HG03135 (cell line): Measurements from ENCODE around the gene MINDY4.
"Not testable (repeated sequence)": the region's sequence is repeated elsewhere in the genome, so short reads cannot be mapped to it uniquely, and the experiment has no call there.

ENCODE experiments used
- ATAC-seq: cut with Tn5 transposase; IDR thresholded peaks from one replicate; pipeline ENCODE4 v1.9.1; 2021; ENCODE audit warnings: mild to moderate bottlenecking, moderate library complexity; ENCODE audit not compliant: unreplicated experiment

Gene MINDY4

DNA sequence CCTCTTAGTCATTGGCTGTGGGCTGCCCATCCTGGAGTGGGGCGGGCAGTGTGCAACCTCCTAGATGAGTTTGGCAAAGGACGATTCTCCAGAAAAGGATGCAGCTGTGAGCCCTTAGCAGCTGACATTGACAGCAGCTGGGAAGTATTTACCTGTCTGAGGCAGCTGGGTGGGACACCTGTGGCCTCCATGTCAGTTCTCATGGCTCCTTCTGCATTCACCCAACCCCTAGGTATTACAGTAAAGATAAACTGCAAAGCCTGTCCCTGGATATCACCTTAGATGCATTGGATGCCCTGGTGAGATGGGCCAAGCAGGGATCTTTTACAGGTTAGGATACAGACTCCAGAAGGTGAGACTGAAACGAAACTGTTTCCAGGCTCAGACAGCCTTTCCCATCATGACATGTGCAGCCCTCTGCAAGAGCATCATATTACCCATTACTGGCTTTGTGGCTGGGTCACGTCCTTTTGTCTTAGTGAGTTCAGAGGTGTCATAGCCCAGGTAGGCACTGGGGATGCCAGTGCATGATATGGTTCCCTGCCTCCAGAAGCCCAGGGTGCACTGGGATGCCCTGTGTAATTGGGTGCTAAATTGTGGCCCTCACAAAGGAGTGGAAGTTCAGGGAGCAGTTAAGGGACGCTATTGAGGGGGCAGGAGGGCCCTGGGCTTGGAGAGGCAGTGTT is 28.9 kb downstream of the MINDY4 start:
- no peak for ATAC-seq

DNA sequence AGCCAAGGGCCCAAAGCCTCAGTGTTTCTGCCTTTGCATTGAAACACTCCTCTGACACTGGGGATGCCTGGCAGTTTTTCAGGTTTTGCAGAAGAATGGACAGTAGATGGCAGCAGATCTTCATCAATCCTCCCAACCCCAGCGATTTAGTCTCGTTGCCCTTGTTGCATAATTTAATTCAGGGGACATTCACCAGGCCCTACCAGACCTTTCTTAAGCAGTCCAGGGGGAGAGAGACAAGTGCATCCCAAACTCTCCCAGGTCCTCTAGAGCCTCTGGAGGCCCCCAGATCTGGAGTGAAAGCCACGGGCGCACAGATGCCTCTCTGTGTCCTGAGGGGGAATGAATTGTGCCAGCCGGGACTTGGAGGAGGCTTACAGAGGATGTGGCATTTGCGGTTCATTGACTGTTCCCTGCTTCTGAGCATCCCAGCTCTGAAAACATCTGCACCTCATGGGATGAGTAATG is 29.6 kb downstream of the MINDY4 start:
- no peak for ATAC-seq

DNA sequence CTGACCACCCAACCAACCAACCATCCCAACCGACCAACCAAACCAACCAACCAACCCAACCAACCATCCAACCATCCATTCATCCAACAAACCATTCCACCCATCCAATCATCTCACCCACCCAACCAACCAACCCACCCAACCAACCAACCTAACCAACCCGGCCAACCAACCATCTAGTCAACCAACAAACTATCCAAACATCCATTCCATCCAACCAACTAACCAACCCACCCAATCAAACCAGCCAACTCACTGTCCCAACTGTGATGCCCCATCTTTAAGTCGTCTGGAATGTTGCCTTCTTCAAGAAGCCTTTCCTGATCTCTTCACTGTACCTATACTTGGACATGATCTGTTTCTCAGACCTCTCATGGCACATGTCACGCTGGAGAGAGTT is 31.6 kb downstream of the MINDY4 start:
- ATAC-seq = no peak

DNA sequence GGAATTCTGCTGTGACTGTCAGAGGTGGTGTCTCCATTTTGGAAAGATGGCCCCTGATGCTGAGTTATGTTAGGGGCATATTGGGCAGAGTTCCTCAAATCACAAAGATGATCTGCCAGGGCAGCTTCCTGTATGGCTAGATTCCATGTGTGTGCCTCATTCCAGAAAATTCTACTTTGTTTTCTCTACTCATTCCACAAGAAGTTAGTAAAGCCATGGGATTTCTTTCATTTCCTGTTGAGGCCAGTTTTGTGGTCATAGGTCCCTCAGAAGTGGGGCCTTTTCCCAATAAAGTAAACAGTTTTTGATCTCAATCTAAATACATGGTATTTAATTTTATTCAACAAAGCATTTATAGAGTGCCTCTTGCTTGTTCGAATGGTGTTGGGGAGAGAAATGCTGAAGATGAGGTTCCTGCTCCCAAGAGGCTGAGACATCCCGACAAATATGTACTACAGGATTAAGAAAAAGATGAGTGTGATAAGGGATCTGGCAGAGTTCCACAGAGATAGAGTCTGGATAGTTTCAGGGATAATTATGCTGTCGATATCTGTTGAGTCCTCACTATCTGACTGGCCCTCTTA is 33.0 kb downstream of the MINDY4 start:
- no peak for ATAC-seq

DNA sequence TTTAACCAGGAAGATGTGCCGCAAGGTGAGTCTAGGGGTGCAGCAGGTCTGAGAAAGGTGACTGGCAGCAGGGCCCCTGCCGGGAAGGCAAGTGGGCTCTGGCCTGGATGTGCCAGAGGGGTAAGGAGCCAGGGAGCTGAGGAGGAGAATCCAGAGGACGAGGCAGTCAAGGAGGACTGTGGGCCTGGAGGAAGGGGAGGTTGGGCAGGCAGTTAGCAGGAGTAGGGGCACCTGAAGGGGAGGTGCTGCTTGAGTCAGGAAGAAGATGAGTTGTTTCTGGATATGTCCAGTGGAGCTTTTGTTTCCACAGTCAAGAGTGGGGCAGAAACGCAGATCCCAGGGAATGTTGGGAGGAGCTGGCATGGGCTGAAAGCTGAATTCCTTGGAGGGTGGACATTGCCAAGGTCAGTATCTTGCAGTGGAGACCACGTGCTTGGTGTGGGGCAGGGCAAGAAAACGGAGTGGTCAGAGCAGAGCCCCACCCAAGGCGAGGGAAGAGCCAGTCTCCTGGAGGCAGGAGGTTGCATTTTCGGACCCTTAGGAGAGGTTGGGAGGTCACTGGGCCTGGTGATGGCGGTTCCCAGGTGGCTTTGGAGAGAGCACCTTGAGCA is 34.0 kb downstream of the MINDY4 start:
- ATAC-seq = no peak

DNA sequence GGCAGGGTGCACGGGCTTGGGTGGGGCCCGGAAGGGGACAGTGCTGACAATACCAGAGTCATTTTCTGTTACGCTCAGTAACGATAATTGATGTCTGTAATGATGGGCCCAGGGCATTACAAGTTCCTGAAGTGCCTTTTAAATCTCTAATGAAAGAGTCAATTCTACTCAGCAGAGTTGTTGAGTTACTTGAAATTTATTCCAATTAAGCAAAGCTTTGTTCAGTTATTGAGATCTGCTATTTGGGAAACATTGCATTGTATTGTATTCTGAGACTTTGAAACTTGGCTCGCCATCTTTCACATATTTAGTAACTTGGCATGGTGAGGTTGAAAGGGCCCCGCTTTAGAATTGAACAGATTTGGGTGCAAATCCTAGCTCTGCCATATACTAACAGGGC is 34.7 kb downstream of the MINDY4 start:
- ATAC-seq = no peak

DNA sequence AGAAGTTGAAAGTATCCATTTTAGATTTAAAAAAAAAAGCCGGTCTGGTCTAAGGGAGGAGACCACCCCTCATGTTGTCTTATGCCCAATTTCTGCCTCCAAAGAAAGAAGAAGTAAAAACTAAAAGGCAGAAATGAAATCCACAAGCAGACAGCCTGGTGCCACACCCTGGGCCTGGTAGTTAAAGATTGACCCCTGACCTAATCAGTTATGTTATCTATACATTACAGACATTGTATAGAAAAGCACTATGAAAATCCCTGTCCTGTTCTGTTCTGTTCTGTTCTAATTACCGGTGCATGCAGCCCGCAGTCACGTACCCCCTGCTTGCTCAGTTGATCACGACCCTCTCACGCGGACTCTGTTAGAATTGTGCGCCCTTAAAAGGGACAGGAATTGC is 36.3 kb downstream of the MINDY4 start:
- not testable (repeated sequence) for ATAC-seq

DNA sequence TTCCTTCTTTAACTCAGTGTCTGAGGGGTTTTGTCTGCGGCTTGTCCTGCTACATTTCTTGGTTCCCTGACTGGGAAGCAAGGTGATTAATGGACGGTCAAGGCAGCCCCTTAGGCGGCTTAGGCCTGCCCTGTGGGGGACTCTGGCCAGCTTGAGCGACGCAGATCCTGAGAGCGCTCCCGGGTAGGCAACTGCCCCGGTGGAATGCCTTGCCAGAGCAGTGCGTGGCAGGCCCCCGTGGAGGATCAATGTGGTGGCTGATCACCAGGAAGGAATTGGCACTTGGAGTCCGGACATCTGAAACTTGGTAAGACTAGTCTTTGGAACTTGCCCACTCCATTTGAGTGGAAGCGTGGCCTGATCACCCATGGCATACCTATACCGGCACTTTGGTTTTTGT is 36.7 kb downstream of the MINDY4 start:
- ATAC-seq = not testable (repeated sequence)

DNA sequence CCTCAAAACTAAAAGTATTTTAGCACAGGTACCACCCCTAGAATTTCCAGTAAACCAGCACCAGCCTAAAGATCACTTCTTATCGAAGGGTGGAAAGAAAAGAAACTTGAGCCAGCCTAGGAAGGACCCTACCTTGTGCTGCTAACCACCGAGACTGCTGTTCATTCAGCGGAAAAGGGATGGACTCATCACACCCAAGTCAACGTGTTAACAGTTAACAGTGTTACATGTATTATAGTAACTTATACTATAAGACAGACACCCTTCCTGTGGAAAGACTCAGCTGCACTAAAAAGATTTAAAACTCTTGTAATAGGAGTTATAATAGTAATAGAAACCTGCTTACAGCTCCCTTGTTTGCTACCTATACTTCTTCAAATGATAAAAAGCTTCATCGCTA is 39.8 kb downstream of the MINDY4 start:
- no peak for ATAC-seq

DNA sequence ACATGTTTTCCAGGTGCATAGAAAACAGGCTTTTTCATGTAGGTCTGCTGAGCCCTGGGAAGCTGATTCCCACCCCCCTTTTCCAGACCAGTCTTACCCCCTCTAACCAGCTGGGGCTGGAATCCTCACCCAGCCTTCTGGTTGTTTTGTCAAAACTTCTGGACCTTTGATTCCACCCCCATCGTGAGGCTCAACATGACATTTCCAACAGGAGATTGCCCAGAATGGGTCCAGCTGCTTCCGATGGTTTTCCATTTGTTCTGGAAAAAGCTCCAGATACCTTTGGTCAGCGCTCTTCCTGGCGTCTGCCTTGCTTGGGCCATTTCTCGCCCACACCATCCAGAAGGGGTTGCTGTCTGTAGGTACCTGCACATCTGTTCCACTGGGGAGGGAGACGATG is 41.5 kb downstream of the MINDY4 start:
- no peak for ATAC-seq

DNA sequence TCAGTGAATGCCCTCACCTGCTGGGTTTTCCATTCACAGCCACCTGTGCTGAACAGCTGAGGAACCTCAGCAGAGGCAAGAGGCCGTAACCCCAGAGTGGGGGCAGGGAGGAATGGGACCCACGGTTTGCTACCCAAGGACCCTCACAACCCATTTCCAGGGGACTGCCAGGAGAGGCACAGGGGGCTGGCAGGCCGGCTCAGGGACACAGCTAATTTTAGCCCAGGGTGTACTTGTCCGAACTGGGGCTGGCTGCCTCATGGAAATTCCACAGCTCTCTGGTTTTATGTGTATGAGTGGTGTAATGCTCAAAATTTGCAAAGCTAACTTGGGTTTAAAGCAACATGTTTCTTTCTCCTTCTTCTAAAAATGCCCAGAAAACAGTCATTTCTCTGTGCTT is 42.2 kb downstream of the MINDY4 start:
- no peak for ATAC-seq

DNA sequence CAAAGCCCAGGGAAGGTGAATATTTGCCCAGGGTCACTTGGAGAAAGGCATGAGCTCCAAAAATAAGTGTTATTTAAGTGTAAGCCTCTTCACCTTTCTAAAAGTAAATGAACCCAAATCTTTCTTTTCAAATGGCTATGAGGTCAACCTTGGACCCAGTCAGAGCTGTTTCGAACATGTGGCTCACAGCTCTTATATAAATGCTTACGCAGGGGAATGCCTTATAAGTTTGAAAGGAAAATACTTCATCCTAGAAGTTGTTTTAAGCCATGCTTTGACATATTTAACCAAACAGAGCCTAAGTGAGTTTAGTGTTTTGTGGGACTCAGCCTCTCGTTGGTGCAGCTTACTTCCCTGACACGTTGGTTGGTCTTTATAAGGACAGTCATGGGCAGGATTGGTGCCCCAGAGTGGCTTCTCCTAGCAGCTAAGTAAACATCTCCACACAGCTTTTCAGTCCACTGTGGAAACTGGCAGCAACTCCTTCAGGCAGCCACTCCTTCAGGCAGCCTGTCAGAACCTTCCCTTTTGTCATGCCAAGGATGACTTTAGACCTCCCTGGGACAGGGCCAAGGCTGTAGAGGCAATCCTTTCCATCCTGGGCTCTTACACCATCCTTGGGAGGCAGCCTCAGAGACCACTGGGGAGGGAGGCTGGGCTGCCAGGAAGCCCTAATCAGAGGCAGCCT is 43.6 kb downstream of the MINDY4 start:
- no peak for ATAC-seq

DNA sequence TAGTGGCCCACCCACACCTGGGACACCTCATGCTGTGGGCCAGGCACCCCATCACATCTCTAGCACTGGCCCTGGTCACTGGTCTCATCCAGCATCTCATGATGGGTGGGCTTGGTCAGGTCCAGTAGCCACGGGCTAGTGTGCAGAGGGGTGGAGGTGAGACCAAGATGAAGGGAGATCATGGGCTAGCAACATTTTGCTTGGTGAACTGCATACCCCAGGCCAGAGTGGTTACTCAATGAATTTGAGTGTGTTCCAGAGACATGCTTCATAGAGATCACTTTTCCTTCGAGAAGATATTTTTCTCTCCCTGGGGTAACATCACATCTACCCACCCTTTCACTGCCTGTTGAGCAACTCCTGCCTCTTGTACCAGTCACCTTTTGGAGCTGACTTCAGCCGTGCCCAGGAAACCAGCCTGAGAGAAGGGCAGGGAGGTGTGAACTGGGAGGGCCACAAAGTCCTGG is 44.2 kb downstream of the MINDY4 start:
- no peak for ATAC-seq

DNA sequence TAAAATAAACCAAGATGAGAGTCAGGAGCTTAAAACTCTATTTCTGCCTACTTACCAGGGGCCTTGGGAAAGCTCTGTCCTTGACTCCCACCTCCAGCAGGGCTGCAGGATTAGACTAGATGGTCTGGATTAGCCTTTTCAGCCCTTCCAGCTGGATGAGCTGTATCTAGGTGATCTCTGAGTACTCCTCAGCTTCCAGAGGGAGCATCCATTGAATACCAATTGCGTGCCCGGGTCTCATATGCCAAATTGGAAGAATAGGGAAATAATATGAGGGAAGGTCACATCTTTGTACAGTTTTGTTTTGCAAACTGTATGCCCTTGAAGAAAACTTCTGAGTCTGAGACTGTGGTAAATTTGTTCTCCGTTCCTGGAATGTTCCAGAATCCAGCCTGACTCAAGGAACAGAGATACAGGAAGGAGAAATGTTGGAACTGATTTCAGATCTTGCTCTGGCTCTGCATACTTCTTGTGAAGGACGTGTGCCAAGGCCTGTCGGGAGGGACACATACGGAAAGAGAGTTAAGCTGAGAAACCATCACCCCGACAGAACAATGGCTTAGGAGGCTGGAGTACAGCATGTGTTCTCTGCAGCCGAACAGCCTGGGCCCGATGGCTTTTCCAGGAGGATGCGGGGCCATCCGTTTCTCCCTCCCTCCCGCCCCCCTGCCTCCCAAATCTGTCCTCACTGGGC is 44.9 kb downstream of the MINDY4 start:
- no peak for ATAC-seq

DNA sequence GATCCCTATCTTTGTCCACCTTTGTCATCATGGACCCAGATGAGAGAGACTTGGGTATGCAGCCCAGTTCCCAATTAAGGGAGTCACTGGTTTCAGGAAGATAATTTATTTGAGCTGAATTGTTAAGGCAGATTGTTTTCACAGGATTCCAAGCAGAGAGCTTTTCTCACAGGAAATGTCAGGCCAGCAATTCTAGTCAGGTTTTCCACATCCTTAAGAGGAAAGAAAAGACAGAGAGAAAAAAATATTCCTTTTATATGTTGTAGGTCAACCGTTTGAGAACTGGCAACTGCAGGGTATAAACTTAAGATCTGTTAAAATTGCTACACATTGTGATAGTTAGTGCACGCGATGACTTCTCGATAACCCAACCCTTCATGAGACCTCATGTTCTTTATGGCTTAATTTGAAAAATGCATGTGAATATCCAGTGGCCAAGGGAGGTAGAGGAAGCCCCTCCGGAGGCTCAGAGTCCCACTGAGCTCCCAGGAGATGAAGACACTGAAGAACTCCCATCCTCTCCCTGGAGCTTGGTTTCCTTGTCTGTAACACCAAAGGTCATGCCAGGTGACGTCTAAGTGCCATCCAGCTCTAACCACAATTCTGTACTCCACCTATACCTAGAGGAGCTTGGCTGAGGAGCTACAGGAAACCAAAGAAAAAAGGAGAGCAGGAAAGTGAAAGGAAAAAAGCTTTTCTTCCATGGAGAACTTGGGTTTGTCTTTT is 45.6 kb downstream of the MINDY4 start:
- ATAC-seq = no peak

DNA sequence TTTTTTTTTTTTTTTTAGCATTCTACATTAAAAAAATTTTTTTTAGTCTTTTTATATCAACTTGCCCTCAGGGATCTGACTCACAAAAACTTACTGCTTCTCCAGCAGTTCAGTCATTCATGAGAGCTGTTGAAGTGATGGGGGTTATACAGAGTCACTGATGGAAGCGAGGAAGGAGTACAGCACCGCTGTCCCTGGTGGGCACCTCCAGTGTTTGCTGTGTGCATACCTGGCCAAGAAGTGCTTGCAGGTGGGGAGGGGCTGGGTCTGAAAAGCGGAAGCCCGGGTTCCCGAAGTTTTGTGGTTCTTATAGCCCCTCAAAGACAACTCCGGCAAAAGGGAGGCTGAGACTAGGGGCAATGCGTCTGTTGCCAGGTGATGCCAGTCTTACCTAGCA is 46.2 kb downstream of the MINDY4 start:
- ATAC-seq = no peak

DNA sequence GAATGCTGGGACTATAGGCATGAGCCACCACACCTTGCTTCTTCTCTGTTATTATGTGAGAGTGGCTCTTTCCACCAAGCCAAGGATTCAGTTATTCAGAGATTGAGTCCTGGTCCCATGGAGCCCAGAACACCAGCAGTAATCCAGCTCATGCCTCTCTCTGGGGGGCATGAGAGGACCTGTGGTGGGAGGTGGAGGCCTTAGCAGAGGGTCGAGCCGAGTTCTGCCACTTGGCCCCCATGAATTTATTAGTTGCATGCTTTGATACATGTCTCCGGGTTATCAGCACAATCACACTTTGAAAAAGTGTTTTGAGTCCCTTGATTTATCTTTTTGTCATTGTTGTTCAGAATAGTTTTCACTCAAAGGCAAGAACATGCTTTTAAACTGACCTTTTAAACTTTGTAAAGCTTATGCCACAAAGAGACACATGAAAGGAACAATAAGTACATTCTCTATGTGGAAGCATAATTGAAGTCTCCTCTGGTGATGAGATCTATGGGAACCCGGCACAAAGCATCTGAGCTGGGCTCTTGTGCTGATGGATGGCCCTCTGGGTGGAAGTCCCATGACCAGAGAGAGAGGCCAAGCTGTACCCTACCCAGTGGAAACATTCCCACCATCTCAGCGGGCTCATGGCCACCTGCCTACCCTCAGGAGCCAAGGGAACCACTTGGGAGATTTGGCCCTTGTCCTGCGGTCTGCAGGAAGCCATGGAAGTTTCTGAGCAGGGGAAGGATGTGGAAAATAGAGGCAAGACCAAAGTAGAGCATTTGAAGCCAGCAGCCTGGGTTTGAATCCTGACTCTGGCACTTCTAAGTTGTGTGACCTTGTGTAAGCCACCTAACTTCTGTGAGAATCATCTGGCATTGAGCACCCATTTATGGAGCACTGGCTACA is 53.9 kb downstream of the MINDY4 start:
- ATAC-seq = no peak

DNA sequence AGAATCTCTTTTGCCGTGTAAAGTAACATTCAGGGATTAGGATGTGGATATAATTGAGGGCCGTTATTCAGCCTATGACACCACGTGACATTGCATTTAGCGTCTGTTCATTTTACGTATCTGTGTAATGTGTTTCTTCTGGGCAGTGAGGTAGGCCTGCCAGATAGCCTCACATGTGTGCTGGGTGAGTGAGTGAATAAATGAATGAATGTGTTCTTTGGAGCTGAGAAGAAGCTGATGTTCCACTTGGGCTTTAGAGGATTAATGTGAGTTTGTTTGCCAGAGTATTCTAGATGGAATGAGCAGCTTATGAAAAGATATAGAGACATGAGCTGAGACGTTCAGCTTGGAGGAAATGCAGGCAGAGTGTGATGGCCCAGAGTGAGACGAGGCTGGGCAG is 55.0 kb downstream of the MINDY4 start:
- no peak for ATAC-seq

DNA sequence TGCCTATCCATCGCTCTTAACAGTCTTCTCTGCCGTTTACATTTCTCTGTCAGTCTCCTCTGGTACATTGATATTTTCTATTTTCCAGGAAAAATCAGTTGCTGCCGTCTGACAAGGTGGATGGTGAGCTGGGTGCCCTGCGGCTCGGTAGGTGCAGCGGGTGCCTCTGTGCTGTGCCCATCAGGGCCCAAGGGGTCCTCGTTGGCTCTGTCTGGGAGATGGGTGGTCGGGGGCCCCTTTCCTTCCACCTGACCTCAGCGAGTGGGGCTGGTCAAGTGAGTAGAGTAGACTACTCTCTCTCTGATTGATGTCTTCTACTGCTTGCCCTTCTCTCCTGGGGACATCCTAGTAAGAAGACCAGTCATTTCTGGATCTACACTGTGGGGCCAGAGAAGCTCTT is 57.4 kb downstream of the MINDY4 start:
- ATAC-seq = no peak

DNA sequence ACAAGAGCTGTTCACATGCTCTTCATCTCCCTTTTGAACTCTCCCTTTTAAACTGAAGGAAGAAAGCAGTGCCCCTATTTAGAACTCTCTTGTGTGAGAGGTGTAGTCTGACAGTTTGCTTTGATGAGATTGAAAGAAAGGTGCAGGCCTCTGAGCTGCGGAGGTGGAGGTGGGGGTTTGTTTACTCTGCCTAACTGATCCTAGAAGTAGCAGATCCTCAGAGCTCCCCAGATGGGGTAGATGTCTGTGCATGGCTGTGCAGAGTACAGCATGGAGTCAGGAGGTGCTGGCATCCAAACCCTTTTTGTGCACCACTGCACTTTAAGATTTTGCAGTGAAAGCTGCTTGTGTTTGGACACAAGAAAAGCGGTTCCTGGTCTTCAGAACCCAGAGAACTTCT is 58.3 kb downstream of the MINDY4 start:
- ATAC-seq = no peak
